ENCODE results near the gene SCUBE1.

The SCUBE1 gene

DNA sequence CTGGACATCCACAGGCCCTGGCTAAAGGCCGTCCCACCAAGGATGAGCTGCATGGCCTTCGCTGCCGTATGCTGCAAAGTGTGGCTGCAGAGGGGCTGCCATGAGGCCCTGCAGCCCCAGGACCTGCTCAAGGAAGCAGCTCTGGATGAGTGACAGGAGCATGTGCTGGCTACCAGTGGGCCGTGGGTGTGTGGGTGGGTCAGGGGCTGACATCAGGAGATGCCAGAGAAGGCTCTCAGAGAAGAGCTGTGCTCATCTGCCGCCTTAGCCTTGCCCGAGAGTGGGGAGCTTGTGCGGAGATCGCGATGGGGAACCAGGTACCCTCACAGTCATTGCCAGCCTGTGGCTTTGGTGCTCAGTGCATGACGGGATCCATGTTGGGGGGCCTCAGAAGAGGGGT lies 41.3 kb downstream of the SCUBE1 start:
- no peak for ATAC-seq
- TF ChIP-seq ZFP30 (CRISPR knock-in tag; IDR thresholded peaks at IDR 0.05) (no peak), ZNF565 (CRISPR knock-in tag; conservative IDR thresholded peaks at IDR 0.05; ENCODE audit: low read depth) (no peak), TCF4 (CRISPR knock-in tag; IDR thresholded peaks at IDR 0.05; ENCODE audit: borderline replicate concordance) (no peak)
- TF ChIP-seq, protein P1, sequence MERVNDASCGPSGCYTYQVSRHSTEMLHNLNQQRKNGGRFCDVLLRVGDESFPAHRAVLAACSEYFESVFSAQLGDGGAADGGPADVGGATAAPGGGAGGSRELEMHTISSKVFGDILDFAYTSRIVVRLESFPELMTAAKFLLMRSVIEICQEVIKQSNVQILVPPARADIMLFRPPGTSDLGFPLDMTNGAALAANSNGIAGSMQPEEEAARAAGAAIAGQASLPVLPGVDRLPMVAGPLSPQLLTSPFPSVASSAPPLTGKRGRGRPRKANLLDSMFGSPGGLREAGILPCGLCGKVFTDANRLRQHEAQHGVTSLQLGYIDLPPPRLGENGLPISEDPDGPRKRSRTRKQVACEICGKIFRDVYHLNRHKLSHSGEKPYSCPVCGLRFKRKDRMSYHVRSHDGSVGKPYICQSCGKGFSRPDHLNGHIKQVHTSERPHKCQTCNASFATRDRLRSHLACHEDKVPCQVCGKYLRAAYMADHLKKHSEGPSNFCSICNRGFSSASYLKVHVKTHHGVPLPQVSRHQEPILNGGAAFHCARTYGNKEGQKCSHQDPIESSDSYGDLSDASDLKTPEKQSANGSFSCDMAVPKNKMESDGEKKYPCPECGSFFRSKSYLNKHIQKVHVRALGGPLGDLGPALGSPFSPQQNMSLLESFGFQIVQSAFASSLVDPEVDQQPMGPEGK (CRISPR knock-in tag; IDR thresholded peaks at IDR 0.05; ENCODE audit: borderline replicate concordance) = no peak

DNA sequence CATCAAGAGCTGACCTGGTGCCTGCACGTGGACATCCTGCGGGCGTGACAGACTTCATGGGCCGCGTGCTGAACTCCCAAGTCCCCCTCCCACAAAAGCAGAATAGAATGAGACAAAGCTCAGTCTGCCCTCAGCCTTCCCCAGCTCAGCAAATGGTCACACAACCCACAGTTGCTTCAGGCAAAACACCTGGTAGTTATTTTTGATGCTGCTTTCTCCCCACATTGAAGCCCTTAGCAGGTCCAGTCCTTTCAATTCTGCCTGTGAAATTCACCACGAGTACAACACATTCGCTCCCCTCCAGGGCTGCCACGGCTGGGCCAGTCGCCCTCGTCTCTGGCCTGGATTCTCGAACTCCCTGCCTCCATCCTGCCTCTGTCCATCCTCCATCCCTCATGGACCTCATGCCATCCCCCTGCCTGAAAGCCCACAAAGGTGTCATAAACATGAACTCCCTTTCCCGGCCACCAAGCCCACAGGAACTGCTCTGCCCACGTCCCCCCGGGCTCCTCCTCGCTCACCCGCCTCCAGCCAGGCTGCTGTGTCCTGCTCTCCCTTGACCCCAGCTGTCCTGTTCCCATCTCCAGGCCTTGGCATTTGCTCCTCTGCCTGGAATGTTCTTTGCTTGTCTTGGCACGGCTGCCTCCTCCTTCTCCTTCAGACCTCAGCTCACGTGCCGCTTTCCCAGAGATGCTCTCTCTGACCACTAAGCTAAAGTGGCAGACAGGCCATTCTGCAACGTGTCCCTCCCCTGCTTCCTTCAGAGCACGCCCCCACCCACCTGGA lies 42.1 kb downstream of the SCUBE1 start:
- no peak for ATAC-seq

DNA sequence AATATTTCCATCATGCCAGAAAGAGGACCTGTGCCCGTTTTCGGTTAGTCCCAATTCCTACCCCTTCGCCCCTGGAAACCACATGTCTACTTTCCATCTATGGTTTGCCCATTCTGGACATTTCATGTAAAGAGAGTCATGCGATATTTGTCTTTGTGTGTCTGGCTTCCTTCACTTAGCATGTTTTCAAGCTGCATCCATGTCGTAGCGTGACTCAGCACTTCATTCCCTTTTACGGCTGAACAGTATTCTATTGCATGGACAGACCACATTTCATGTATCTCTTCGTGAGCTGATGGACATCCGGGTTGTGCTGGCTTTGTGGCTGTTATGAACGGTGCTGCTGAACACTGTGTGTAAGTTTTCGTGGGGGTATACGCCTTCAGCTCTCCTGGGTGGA lies 43.4 kb downstream of the SCUBE1 start:
- no peak for ATAC-seq
- TF ChIP-seq, protein P2, sequence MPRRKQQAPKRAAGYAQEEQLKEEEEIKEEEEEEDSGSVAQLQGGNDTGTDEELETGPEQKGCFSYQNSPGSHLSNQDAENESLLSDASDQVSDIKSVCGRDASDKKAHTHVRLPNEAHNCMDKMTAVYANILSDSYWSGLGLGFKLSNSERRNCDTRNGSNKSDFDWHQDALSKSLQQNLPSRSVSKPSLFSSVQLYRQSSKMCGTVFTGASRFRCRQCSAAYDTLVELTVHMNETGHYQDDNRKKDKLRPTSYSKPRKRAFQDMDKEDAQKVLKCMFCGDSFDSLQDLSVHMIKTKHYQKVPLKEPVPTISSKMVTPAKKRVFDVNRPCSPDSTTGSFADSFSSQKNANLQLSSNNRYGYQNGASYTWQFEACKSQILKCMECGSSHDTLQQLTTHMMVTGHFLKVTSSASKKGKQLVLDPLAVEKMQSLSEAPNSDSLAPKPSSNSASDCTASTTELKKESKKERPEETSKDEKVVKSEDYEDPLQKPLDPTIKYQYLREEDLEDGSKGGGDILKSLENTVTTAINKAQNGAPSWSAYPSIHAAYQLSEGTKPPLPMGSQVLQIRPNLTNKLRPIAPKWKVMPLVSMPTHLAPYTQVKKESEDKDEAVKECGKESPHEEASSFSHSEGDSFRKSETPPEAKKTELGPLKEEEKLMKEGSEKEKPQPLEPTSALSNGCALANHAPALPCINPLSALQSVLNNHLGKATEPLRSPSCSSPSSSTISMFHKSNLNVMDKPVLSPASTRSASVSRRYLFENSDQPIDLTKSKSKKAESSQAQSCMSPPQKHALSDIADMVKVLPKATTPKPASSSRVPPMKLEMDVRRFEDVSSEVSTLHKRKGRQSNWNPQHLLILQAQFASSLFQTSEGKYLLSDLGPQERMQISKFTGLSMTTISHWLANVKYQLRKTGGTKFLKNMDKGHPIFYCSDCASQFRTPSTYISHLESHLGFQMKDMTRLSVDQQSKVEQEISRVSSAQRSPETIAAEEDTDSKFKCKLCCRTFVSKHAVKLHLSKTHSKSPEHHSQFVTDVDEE (CRISPR knock-in tag; IDR thresholded peaks at IDR 0.05) = no peak
- no peak for TF ChIP-seq RARB (CRISPR knock-in tag; IDR thresholded peaks at IDR 0.05)
- TF ChIP-seq ZFP3 (CRISPR knock-in tag; IDR thresholded peaks at IDR 0.05) = no peak
- TF ChIP-seq PPARA (CRISPR knock-in tag; IDR thresholded peaks at IDR 0.05; ENCODE audit: borderline replicate concordance) = no peak
- TF ChIP-seq, protein P3, sequence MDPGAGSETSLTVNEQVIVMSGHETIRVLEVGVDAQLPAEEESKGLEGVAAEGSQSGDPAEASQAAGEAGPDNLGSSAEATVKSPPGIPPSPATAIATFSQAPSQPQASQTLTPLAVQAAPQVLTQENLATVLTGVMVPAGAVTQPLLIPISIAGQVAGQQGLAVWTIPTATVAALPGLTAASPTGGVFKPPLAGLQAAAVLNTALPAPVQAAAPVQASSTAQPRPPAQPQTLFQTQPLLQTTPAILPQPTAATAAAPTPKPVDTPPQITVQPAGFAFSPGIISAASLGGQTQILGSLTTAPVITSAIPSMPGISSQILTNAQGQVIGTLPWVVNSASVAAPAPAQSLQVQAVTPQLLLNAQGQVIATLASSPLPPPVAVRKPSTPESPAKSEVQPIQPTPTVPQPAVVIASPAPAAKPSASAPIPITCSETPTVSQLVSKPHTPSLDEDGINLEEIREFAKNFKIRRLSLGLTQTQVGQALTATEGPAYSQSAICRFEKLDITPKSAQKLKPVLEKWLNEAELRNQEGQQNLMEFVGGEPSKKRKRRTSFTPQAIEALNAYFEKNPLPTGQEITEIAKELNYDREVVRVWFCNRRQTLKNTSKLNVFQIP (CRISPR knock-in tag; IDR thresholded peaks at IDR 0.05; ENCODE audit: borderline replicate concordance, low read depth) = no peak
- TF ChIP-seq ESRRG (CRISPR knock-in tag; IDR thresholded peaks at IDR 0.05) = no peak
- no peak for TF ChIP-seq GLIS3 (CRISPR knock-in tag; IDR thresholded peaks at IDR 0.05)
- TF ChIP-seq ISL1 (CRISPR knock-in tag; IDR thresholded peaks at IDR 0.05) = no peak
- TF ChIP-seq TOX (CRISPR knock-in tag; IDR thresholded peaks at IDR 0.05; ENCODE audit: borderline replicate concordance) = no peak
- TF ChIP-seq ZNF70 (CRISPR knock-in tag; IDR thresholded peaks at IDR 0.05) = no peak
- no peak for TF ChIP-seq CSDC2 (CRISPR knock-in tag; IDR thresholded peaks at IDR 0.05)
- no peak for TF ChIP-seq BACH2 (CRISPR knock-in tag; IDR thresholded peaks at IDR 0.05; ENCODE audit: borderline replicate concordance)
- TF ChIP-seq ARNTL (CRISPR knock-in tag; IDR thresholded peaks at IDR 0.05; ENCODE audit: borderline replicate concordance, low read depth) = no peak

More for the DNA sequence above, 42.1 kb downstream of the SCUBE1 start:
- TF ChIP-seq ESRRG (CRISPR knock-in tag; IDR thresholded peaks at IDR 0.05) (no peak), TCF4 (CRISPR knock-in tag; IDR thresholded peaks at IDR 0.05; ENCODE audit: borderline replicate concordance) (no peak), CSDC2 (CRISPR knock-in tag; IDR thresholded peaks at IDR 0.05) (no peak), PPARA (CRISPR knock-in tag; IDR thresholded peaks at IDR 0.05; ENCODE audit: borderline replicate concordance) (no peak), ZNF8 (CRISPR knock-in tag; IDR thresholded peaks at IDR 0.05) (no peak)

DNA sequence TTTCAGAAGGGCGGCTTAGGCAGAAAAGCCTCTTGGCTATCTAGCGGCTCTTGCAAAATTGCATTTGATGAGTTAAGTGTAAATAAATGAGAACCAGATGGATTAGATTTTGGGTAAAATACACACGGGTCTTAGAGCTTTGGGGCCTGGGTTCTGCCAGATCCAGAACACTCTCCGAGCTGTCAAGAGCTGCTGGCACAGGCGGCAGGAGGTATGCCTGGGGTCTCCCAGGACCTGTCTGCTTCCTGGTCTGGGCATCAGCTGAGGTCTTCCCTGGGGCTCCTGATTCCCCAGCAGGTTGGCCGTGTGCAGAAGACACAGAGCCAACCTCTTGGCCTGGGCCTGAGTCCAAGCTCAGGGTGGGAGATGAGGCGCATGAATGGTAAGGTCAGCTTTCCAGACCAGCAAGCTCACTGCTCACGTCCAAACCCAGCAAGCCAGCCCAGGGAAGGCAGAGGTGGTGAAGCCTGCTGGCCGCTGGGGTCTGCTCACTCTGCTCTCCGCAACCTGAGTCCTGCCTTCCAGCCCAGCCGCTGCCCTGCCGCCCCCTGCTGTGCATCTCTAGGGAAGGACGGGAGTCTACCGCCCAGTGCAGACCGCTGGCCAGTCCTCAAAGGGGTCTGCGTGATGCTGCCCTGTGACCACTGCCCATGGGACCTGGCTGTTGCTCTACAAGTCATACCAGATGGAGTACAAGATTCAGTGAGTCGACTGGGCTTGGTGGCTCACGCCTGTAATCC lies 44.9 kb downstream of the SCUBE1 start:
- ATAC-seq = peak; percentile 32; the same call in 2 of the 3 replicates

More for the DNA sequence above, 44.9 kb downstream of the SCUBE1 start:
- TF ChIP-seq ISL1 (CRISPR knock-in tag; IDR thresholded peaks at IDR 0.05) (no peak), PPARA (CRISPR knock-in tag; IDR thresholded peaks at IDR 0.05; ENCODE audit: borderline replicate concordance) (no peak), ARNTL (CRISPR knock-in tag; IDR thresholded peaks at IDR 0.05; ENCODE audit: borderline replicate concordance, low read depth) (no peak), TCF4 (CRISPR knock-in tag; IDR thresholded peaks at IDR 0.05; ENCODE audit: borderline replicate concordance) (peak; percentile 70; the same call in 1 of the 2 replicates), RARB (CRISPR knock-in tag; IDR thresholded peaks at IDR 0.05) (no peak)

All from SK-N-SH treated with all-trans-retinoic acid at 6 μM for 48 hours (cell line).